DMS53 treated with DMSO at 0.1 percent for 48 hours (cell line): ENCODE results near the gene CAMTA1.

Source experiments
- DNase-seq: peaks from one replicate; lab custom pipeline; 2025; ENCODE audit not compliant: unreplicated experiment; lab: John Stamatoyannopoulos, UW

Gene CAMTA1

DNA sequence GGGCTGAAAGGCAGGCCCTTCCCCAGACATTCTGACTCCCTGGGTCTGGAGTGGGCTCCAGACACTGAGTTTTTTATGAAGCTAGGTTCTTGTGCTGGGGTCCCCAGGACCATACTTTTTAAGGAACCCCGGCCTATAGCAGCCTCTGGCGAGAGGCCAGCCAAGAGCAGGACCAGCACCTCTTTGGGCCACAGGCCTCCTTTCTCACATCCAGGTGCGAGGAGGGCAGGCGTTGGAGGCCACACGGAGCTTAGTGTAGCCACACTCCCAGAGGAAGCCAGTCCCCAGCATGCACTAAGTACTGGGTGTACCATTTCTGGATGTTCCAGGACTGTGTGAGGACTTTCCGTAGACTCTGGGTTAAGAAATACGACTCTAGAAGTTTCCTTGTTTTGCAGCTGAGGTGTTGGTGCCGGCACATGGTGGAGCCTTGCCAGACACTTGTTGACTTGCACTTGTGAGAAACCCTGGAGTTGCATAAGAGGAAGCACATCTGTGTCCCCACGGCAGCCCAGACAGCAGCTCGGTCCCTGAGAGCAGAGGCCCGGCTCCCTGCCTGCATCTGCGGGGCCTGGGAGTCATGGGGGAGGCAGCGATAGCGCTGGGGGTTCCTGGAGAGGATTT is 863.6 kb downstream of the CAMTA1 start:
- DNase-seq: no peak

DNA sequence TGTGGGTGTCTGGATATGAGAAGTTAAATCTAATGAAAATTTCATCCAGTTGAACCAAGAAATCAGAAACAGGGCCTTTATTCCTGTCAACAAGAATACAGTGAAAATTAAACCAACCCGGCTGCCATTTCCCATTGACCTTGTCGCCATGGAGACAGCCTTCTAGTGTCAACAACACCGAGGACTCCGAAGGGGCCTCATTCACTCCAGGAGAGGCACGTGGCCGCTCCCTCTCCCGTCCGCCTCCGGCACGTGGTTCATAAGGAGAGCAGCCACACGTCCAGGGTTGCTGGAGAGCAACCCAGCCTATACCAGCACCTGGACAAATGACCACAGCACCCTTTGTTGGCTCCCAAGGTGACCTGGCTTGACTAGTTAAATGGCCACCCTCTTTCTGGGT is 865.5 kb downstream of the CAMTA1 start:
- DNase-seq: peak; percentile 58

- DNase-seq: peak; percentile 54
Measured at GRCh38 chr1:7651203-7651602, 865.9 kb downstream of the CAMTA1 start.

DNA sequence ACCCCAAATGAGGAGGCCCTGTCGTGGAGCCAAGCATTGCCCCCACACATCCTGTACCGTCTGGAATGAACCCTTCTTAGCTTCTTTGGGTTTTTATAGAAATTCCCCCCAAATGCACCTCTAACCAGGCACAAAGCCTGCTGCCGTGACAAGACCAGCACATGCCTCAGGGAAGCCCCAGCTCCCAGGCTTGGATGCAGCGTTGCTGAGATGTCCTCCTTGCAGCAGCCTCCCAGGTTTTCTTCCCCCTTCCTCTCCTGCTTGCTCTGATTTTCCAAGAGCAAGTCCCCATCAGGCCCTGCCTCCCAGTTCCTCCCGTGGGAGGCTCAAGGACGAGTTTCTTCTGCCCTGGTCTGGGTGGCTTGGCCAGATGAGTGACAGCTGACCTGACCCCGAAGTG is 866.8 kb downstream of the CAMTA1 start:
- no peak for DNase-seq

- no peak for DNase-seq
Measured at GRCh38 chr1:7652515-7653098, 867.4 kb downstream of the CAMTA1 start.

- DNase-seq: no peak
Measured at GRCh38 chr1:7654725-7655124, 869.5 kb downstream of the CAMTA1 start.

DNA sequence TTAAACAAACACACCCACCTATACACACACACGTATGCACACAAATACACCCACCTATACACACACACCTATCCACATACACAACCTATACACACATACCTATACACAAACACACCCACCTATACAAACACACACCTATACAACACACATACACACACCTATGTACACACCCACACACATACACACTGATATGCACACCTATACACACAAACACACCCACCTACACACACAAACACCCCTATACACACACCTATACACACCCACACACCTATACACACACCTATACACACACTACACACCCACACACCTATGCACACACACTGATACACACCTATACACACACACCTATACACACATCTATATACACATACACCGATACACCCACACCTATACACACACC is 870.1 kb downstream of the CAMTA1 start:
- DNase-seq: no peak

DNA sequence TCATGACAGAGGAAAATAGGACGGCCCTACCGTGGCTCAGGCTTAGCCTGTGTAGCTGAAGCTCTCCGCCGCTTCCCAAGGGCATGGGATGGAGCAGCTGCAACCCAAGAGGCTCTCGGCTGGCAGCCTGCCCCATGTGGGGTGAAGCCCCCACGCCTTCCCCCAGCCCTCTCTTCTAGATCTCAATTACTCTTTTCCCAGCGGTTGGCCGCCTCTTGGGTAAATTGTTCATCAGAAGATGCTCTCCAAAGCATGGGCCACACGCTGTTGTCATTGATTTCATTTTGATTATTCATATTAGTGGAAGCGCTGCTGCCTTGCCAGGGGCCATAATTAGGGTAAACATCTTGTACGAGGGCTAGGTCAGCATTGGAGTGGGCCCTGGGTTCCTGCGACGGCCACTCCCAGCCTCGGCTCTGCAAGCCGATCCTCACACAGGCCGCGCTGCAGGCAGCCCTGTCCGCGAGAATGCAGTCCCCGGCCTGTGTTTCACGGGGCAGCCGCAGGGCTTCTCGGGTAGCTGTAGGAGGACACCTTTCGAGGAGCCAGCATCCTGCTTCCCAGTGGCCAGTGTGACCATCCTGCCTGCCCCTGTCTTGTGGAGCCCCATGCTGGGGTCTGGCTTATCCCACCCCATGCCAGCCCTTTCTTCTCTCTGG is 871.4 kb downstream of the CAMTA1 start:
- no peak for DNase-seq

GRCh38 chr1:7657287-7658016 is 872.2 kb downstream of the CAMTA1 start:
- no peak for DNase-seq

DNA sequence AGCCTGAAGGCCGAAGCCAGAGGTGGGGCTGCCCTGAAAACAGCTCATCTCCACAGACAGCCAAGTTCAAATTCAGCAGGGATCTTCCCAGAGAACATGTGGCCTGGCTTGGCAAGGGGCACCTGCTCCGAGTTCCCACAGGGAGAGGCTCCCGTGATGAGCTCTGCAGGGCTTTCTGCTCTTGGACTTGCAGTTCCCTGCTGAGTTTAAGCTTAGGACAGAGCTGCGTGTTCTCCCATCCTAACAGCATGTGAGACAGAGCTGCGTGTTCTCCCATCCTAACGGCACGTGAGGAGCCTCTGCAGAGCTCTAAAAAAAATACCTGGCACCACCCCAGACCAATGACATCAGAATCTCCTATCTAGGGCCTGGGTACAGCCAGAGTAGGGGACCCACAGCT is 872.8 kb downstream of the CAMTA1 start:
- DNase-seq: no peak

- DNase-seq: no peak
Measured at GRCh38 chr1:7659514-7659913, 874.3 kb downstream of the CAMTA1 start.

GRCh38 chr1:7663451-7664146 is 878.3 kb downstream of the CAMTA1 start:
- DNase-seq: no peak

DNA sequence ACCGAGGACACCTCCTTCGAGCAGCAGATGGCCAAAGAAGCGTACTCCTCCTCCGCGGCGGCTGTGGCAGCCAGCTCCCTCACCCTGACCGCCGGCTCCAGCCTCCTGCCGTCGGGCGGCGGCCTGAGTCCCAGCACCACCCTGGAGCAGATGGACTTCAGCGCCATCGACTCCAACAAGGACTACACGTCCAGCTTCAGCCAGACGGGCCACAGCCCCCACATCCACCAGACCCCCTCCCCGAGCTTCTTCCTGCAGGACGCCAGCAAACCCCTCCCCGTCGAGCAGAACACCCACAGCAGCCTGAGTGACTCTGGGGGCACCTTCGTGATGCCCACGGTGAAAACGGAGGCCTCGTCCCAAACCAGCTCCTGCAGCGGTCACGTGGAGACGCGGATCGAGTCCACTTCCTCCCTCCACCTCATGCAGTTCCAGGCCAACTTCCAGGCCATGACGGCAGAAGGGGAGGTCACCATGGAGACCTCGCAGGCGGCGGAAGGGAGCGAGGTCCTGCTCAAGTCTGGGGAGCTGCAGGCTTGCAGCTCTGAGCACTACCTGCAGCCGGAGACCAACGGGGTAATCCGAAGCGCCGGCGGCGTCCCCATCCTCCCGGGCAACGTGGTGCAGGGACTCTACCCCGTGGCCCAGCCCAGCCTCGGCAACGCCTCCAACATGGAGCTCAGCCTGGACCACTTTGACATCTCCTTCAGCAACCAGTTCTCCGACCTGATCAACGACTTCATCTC is 879.1 kb downstream of the CAMTA1 start:
- DNase-seq: no peak

DNA sequence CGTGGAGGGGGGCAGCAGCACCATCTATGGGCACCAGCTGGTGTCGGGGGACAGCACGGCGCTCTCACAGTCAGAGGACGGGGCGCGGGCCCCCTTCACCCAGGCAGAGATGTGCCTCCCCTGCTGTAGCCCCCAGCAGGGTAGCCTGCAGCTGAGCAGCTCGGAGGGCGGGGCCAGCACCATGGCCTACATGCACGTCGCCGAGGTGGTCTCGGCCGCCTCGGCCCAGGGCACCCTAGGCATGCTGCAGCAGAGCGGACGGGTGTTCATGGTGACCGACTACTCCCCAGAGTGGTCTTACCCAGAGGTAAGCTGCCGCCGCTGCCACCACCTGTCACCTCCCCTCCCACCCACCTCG is 879.6 kb downstream of the CAMTA1 start:
- DNase-seq: no peak

DNA sequence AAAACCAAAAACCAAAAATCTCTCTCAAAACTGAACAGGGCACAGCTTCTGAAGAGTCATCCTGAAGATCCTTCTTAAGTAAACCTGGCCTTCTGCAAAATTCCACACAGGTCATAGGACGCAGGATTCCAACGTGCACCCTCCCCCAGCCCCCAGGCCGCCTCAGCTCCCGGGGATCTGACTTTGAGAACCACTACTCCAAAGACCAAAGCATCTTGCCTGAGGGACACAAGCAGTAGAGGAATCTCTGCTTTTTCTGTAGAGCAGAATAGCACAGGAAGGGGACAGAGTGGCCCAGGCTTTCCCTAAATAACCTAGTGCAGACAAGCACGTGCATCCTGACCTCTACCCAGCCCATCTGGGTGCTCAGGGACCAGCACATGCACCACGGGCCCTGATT is 881.0 kb downstream of the CAMTA1 start:
- DNase-seq: no peak

GRCh38 chr1:7667159-7667558 is 881.9 kb downstream of the CAMTA1 start:
- no peak for DNase-seq

DNA sequence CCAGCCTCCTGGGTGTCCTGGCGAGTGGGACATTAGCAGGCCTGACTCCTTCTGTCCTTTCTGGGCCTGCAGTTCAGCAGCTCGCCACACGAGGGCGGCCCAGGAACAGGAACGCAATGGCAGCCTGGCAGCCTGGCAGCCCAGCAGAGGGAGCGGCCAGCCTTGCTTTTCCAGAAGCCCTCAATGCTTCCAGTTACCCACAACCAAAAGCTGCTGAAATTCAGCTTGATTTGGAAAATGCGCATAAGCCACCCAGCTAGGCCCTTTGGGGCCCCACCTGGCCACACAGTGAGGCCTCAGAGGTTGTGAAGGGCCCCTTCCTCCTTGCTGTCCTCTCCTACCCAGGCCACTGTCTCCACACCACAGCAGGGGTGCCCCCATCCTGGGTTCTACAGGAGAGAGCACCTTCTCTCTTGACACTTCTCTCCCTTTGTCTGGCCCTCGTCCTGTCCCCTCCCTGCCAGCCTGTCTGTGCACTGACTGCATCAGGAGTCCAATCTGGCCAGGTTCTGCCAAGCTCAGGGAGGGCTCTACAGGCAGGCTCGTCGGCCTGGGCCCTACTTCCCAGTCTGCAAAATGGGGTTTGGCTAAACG is 882.5 kb downstream of the CAMTA1 start:
- peak; percentile 36 for DNase-seq

DNA sequence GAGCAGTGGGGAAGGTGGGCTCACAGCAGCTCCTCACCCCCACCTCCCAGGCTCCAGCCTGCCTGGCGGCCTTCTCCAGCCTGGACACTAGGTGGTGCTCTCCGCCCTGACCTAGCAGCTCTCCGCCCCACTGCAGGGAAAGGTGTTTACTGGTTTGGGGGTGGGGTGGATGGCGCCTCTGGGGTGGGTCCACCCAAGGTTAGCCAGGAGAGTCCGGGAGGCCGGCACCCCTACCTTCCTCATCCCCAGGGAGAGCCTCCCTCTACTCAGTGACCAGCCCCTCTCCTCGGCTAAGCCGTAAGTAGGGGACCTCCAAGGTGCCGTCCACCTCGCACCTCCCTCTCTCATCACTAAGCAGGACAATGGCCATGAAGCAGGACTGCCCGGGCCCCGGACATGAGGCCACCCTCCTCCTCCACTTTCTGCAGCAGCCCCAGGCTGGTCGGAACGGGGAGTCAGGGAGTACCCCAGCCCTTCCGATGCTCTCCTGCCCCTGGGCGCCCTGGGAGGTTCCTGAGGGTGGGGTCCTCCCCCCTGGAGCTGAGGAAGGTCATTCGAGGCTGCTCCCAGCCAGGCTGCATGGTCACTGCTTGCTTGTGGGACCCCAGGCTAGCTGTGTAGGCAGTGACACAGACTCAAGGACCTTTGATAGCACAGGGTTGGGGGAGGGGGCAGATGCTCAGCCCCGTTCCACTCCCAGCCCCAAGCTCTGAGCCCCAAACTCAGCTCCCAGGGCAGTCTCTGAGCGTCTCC is 884.5 kb downstream of the CAMTA1 start:
- DNase-seq: no peak

GRCh38 chr1:7670334-7671145 is 885.3 kb downstream of the CAMTA1 start:
- no peak for DNase-seq
